AG09309 (cell line): Measurements from ENCODE around the gene LUZP1.

Experiments used
- DNase-seq: peaks from one replicate; pipeline ENCODE4 v3.0.0-alpha.2; 2010; ENCODE audit warnings: low read depth
- H3K4me3 ChIP-seq: 2 replicates; pipeline ENCODE4 v1.5.1; 2011; ENCODE audit warnings: mild to moderate bottlenecking, low read depth, low read length, moderate library complexity; ENCODE audit not compliant: control insufficient read depth
- TF ChIP-seq, protein P1 (sequence below): IDR thresholded peaks from 2 replicates; pipeline ENCODE4 v1.5.1; 2011; ENCODE audit warnings: mild to moderate bottlenecking, low read depth, low read length, inconsistent platforms; ENCODE audit not compliant: insufficient read depth, control insufficient read depth; ENCODE audit errors: missing control alignments

LUZP1 gene

GRCh38 chr1:23152966-23153684, 15.5 kb downstream of the LUZP1 start:
- no peak for DNase-seq
- no peak overlapping the region for H3K4me3 ChIP-seq
- TF ChIP-seq, protein P1, sequence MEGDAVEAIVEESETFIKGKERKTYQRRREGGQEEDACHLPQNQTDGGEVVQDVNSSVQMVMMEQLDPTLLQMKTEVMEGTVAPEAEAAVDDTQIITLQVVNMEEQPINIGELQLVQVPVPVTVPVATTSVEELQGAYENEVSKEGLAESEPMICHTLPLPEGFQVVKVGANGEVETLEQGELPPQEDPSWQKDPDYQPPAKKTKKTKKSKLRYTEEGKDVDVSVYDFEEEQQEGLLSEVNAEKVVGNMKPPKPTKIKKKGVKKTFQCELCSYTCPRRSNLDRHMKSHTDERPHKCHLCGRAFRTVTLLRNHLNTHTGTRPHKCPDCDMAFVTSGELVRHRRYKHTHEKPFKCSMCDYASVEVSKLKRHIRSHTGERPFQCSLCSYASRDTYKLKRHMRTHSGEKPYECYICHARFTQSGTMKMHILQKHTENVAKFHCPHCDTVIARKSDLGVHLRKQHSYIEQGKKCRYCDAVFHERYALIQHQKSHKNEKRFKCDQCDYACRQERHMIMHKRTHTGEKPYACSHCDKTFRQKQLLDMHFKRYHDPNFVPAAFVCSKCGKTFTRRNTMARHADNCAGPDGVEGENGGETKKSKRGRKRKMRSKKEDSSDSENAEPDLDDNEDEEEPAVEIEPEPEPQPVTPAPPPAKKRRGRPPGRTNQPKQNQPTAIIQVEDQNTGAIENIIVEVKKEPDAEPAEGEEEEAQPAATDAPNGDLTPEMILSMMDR, result no peak

DNA sequence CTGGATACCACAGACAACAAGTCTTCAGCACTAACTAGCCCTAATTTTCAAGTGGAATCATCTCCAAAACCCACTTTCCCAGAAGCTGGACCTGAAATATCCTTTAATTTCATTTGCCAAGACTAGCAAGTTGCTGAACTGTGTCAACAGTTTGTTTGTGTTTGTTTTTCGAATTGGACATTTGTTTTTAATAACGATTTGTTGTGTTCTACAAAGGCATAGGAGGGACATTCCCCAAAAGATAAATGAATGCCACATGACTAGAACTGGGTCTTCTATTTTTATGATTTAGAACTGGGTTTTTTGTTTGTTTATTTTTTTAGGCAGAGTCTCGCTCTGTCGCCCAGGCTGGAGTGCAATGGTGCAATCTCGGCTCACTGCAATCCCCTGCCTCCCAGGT, 17.9 kb downstream of the LUZP1 start:
- no peak for DNase-seq
- TF ChIP-seq, protein P1, result no peak
- no peak overlapping the region for H3K4me3 ChIP-seq

GRCh38 chr1:23150125-23150524, 18.5 kb downstream of the LUZP1 start:
- TF ChIP-seq, protein P1, result no peak
- H3K4me3 ChIP-seq, result no peak overlapping the region
- no peak for DNase-seq

DNA sequence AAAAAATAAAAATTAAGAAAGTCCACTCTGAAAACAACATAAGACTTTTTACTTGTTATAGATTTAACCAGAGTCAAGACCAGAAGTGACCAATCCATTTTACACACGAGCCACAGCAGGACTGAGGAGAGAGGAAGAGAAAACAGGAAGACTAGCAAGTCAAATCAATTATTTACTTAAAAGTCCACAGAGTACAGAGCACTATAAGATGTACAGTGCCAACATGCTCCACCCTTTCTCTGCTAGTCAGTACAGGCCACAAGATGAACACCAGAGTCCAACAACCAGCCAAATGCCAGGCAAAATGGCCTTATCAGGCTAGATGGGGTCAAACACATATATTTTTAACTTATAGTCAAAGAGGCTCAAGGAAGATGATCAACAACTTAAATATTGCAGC, 19.5 kb downstream of the LUZP1 start:
- no peak for DNase-seq
- H3K4me3 ChIP-seq, result no peak overlapping the region
- TF ChIP-seq, protein P1, result no peak

GRCh38 chr1:23148084-23148483, 20.6 kb downstream of the LUZP1 start:
- H3K4me3 ChIP-seq, result no peak overlapping the region
- no peak for DNase-seq
- TF ChIP-seq, protein P1, result no peak

DNA sequence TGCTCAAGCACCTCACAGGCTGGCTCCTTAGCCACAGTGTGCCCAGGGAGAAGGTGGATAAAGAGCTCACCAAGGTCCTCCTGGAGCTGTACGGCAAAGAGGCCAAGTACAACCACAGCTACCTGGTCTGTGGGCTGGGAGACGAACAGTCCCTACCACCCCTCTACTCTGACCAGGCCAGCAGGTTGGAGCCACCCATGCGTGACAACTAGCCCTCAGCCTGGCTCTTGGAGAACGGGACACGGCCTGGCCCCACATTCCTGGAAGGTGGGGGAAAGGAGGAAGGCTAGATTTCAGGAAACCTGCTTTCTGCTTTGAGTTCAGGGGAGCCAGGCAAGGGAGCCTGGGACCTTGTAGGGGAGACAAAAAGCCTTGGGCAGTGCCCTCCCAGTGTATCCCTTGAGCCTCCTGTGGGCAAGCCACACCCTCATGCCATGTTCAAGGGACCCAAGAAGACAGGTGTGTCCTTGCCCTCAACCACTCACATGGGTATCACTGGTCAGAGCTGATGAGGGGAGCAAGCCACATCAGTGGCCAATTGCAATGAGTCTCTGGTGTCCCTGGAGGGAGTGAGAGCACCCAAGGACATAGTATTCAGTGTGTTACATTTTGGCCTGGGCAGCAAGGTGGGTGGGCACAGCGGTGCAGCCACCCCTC, 27.6 kb downstream of the LUZP1 start:
- no peak for DNase-seq
- H3K4me3 ChIP-seq, result no peak overlapping the region
- TF ChIP-seq, protein P1, result no peak
